ENCODE measurements around the gene NELL1.

GRCh38 chr11:21104641-21105040 lies 435.3 kb downstream of the NELL1 start:
- no peak for TF ChIP-seq POLR2A (IDR thresholded peaks at IDR 0.05)
- no peak for TF ChIP-seq CTCF (IDR thresholded peaks at IDR 0.05)

Measured in upper lobe of left lung (tissue), 4 donors.